HCT116 (cell line): ENCODE data around the gene C10orf95. TPM values are rescaled to one million over a fixed set of nuclear protein-coding genes. Genes with fewer than 3 reads are reported as not detected.

ENCODE experiments used
- ATAC-seq: fragments of 200-7000 bp; cut with Tn5 transposase; 2 replicates; pipeline ENCODE4 v1.9.1; 2020; ENCODE audit warnings: mild to moderate bottlenecking, moderate library complexity
- BruUV-seq: library from RNA; stranded (reverse); fragments of 400-500 nt; replicated peaks from 2 replicates; lab custom pipeline; 2021; lab: Mats Ljungman, UMichigan
- CTCF ChIA-PET: fragments of 300-600 bp; sonication (Branson Sonifier 250); formaldehyde crosslinking; loops from one replicate; lab custom pipeline; 2021; ENCODE audit warnings: antibody characterized with exemption; lab: Charles Lee
- POLR2A ChIA-PET: fragments of 300-600, 350-600 bp; sonication (Branson Sonifier 250); formaldehyde crosslinking; loops from one replicate; lab custom pipeline; 2021; ENCODE audit warnings: antibody characterized with exemption; lab: Charles Lee
- RAD21 ChIA-PET, 2 experiments: fragments of 300-600 bp; sonication (Branson Sonifier 250); formaldehyde crosslinking; loops; one replicate each; lab custom pipeline; 2023; ENCODE audit warnings: low total read pairs in 2 of 2; ENCODE audit not compliant: uncharacterized antibody in 2 of 2, unreplicated experiment in 2 of 2, low non-redundant PET in 1 of 2; lab: Charles Lee
- DNase-seq: peaks from one replicate; pipeline ENCODE4 v3.0.0-alpha.2; 2010; ENCODE audit warnings: low read depth, low spot score
- H2AFZ ChIP-seq: fragments of 200-600 bp; shearing (Covaris generic), sonication (generic); 2 replicates; pipeline ENCODE4 v1.6.1; 2017; ENCODE audit warnings: low read depth, mixed run types, mixed read lengths, antibody characterized with exemption, low read length; ENCODE audit not compliant: poor library complexity, severe bottlenecking
- H3K27ac ChIP-seq: 2 replicates; pipeline ENCODE4 v1.5.1; 2012; ENCODE audit warnings: low read depth, low read length
- H3K27me3 ChIP-seq: fragments of 200-600 bp; sonication (generic); 2 replicates; pipeline ENCODE4 v1.6.1; 2016; ENCODE audit warnings: mixed run types, low read length, mixed read lengths; ENCODE audit not compliant: insufficient read depth
- H3K36me3 ChIP-seq, 2 experiments: fragments of 200-500 bp in 1 of 2; fragments of 200-600 bp in 1 of 2; sonication (Bioruptor generic) in 1 of 2; sonication (generic) in 1 of 2; 2 replicates each; pipeline versions ENCODE4 v1.5.1 to v1.6.1; 2014 to 2016; ENCODE audit warnings: low read length in 2 of 2, inconsistent platforms in 1 of 2, mixed read lengths in 1 of 2, mixed run types in 1 of 2; ENCODE audit not compliant: insufficient read depth in 2 of 2, control insufficient read depth in 1 of 2
- H3K4me1 ChIP-seq, 2 experiments: fragments of 200-600 bp in 1 of 2; sonication (generic) in 1 of 2; 2 replicates each; pipeline versions ENCODE4 v1.5.1 to v1.6.1; 2012 to 2017; ENCODE audit warnings: low read length in 2 of 2, inconsistent platforms in 1 of 2, mild to moderate bottlenecking in 1 of 2, mixed read lengths in 1 of 2, mixed run types in 1 of 2, moderate library complexity in 1 of 2; ENCODE audit not compliant: insufficient read depth in 2 of 2, control insufficient read depth in 1 of 2
- H3K4me2 ChIP-seq: fragments of 200-600 bp; sonication (generic); 2 replicates; pipeline ENCODE4 v1.6.1; 2017; ENCODE audit warnings: mixed run types, low read length, mixed read lengths
- H3K4me3 ChIP-seq, 2 experiments: fragments of 200-600 bp in 1 of 2; sonication (generic) in 1 of 2; replicated peaks in 1 of 2; 2 replicates each; pipeline ENCODE4 v1.5.1; 2011 to 2016; ENCODE audit warnings: low read length in 2 of 2, control low read depth in 1 of 2, low read depth in 1 of 2, mild to moderate bottlenecking in 1 of 2, mixed read lengths in 1 of 2, mixed run types in 1 of 2
- H3K79me2 ChIP-seq: fragments of 200-600 bp; sonication (generic); 2 replicates; pipeline ENCODE4 v1.6.1; 2017; ENCODE audit warnings: mild to moderate bottlenecking, mixed run types, low read length, moderate library complexity, mixed read lengths; ENCODE audit not compliant: insufficient read depth
- H3K9ac ChIP-seq: fragments of 200-600 bp; sonication (generic); 2 replicates; pipeline ENCODE4 v1.6.1; 2016; ENCODE audit warnings: low read length, mixed read lengths
- H3K9me2 ChIP-seq: fragments of 200-600 bp; sonication (generic), shearing (Covaris generic); 2 replicates; pipeline ENCODE4 v1.6.1; 2017; ENCODE audit warnings: mixed run types, mild to moderate bottlenecking, moderate library complexity; ENCODE audit not compliant: insufficient read depth
- H3K9me3 ChIP-seq, 2 experiments: fragments of 200-500 bp in 1 of 2; fragments of 200-600 bp in 1 of 2; sonication (Bioruptor generic) in 1 of 2; sonication (generic) in 1 of 2; 2 replicates each; pipeline ENCODE4 v1.6.1; 2014 to 2017; ENCODE audit warnings: low read length in 2 of 2, mixed read lengths in 2 of 2, inconsistent platforms in 1 of 2, low read depth in 1 of 2, mild to moderate bottlenecking in 1 of 2, mixed run types in 1 of 2, moderate library complexity in 1 of 2; ENCODE audit not compliant: control insufficient read depth in 1 of 2, insufficient read depth in 1 of 2
- H4K20me1 ChIP-seq: fragments of 200-600 bp; sonication (generic), shearing (Covaris generic); 2 replicates; pipeline ENCODE4 v1.6.1; 2017; ENCODE audit warnings: mixed run types, mild to moderate bottlenecking, moderate library complexity; ENCODE audit not compliant: insufficient read depth
- CBX3 ChIP-seq: IDR thresholded peaks from 2 replicates; pipeline ENCODE4 v1.6.1; 2012; ENCODE audit warnings: low read depth
- POLR2A ChIP-seq: IDR thresholded peaks from 2 replicates; pipeline ENCODE4 v1.7.0; 2011; ENCODE audit warnings: borderline replicate concordance; ENCODE audit not compliant: insufficient read depth, insufficient read length; ENCODE audit errors: extremely low read depth
- POLR2AphosphoS5 ChIP-seq: IDR thresholded peaks from 2 replicates; pipeline ENCODE4 v1.6.1; 2011; ENCODE audit warnings: mild to moderate bottlenecking, low read depth, low read length, moderate library complexity
- TCF7L2 ChIP-seq: IDR thresholded peaks from 2 replicates; pipeline ENCODE4 v1.7.0; 2011; ENCODE audit warnings: borderline replicate concordance, inconsistent platforms; ENCODE audit not compliant: insufficient read depth, insufficient read length; ENCODE audit errors: extremely low read depth
- YY1 ChIP-seq: IDR thresholded peaks from 2 replicates; pipeline ENCODE4 v1.6.1; 2011; ENCODE audit warnings: low read length, low read depth, moderate library complexity, mild to moderate bottlenecking; ENCODE audit not compliant: insufficient replicate concordance; ENCODE audit errors: extremely low read depth
- ZBTB33 ChIP-seq: IDR thresholded peaks from 2 replicates; pipeline ENCODE4 v1.6.1; 2011; ENCODE audit warnings: mild to moderate bottlenecking, low read length, moderate library complexity; ENCODE audit not compliant: insufficient replicate concordance; ENCODE audit errors: extremely low read depth
- ZFX ChIP-seq: fragments of 450-650 bp; IDR thresholded peaks from 2 replicates; pipeline ENCODE4 v1.6.1; 2017
- ZNF274 ChIP-seq: fragments of 200-500 bp; sonication (Bioruptor generic); IDR thresholded peaks from 2 replicates; pipeline ENCODE4 v1.6.1; 2014; ENCODE audit warnings: mild to moderate bottlenecking, low read depth, low read length, inconsistent platforms
- intact Hi-C: fragments of 100-400 bp; cut with micrococcal nuclease; formaldehyde crosslinking; loops from 2 replicates; pipeline ENCODE4 v1.10.0; 2022
- total RNA-seq: library from RNA; stranded (reverse); gene quantifications from one replicate; pipeline ENCODE4 v1.2.1, GENCODE V29; 2021; ENCODE audit not compliant: unreplicated experiment

C10orf95 gene
- total RNA-seq, 1 experiment from 2014 or later, result 2.1 TPM

- peak; percentile 82 for DNase-seq
- no peaks in the 10 kb centered on the region for H3K9me2 ChIP-seq
- RAD21 ChIA-PET, result interaction anchor here (0.9 to 1.6 kb wide), 3 partner anchors 28 to 133 kb away, joined by 3 to 4 read pairs (median 3); no protein-coding TSS in a partner anchor
- H3K9ac ChIP-seq, result peak overlapping the region; percentile 97
- H3K4me3 ChIP-seq, result peak overlapping the region; percentile 72 to 100
- H2AFZ ChIP-seq, result no peak overlapping the region
- TF ChIP-seq ZNF274, result no peak
- peak; percentile 82 for TF ChIP-seq TCF7L2
- peak; percentile 97 for TF ChIP-seq POLR2AphosphoS5
- peak; percentile 44 for TF ChIP-seq ZBTB33
- TF ChIP-seq POLR2A, result peak; percentile 94
- peak; percentile 34 for TF ChIP-seq YY1
- TF ChIP-seq CBX3, result no peak
- TF ChIP-seq ZFX, result peak; percentile 99
- H3K79me2 ChIP-seq, result peaks cover 35% of the 10 kb centered on the region
- CTCF ChIA-PET, result interaction anchor here (0.9 to 2.7 kb wide), 6 partner anchors 10 to 281 kb away, joined by 3 to 16 read pairs (median 3); no protein-coding TSS in a partner anchor
- no peaks in the 10 kb centered on the region for H3K27me3 ChIP-seq
- peaks cover 3 to 10% of the 10 kb centered on the region in 2 experiments; a peak in 2 of 4 replicates for H3K36me3 ChIP-seq
- POLR2A ChIA-PET, result interaction anchor here (0.6 to 6.1 kb wide), 9 partner anchors 10 to 194 kb away, joined by 3 to 39 read pairs (median 5); partner anchors contain the start of genes CUEDC2, FBXL15 and TRIM8
- H4K20me1 ChIP-seq, result no peaks in the 10 kb centered on the region
- peak overlapping the region; percentile 98 for H3K27ac ChIP-seq
- H3K4me1 ChIP-seq, result peaks cover 28 to 38% of the 10 kb centered on the region in 2 experiments
- intact Hi-C loops, result loop anchor here (2.0 kb wide), 1 partner anchor 56 kb away; the partner anchor contains the start of gene NFKB2
- peak; percentile 76 for ATAC-seq
- H3K9me3 ChIP-seq, result no peaks in the 10 kb centered on the region
- peak overlapping the region; percentile 98 for H3K4me2 ChIP-seq
- no TSS peak for BruUV-seq
These were observed 804 bp downstream of the C10orf95 start for GRCh38 chr10:102450374-102451104.
